Measurements from ENCODE around the gene CBX1.

DNA sequence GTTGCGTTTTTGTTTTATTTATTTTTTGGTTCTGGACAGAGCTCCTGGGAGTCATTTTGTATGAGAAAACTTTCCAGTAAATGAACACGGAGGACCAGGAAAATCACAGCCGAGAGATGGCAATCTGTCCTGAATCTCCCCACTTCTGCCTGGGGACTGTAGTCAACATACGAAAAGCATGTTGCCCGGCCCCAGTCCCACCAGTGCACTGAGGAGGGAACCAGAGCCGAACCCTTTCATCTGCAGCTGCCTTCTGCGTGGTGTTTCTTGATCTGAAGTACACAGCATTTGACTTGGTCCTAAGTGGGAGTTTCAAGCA is 25.2 kb upstream of the CBX1 start:
- TF ChIP-seq POLR2AphosphoS5 (IDR thresholded peaks at IDR 0.05): no peak
- TF ChIP-seq, protein P1, sequence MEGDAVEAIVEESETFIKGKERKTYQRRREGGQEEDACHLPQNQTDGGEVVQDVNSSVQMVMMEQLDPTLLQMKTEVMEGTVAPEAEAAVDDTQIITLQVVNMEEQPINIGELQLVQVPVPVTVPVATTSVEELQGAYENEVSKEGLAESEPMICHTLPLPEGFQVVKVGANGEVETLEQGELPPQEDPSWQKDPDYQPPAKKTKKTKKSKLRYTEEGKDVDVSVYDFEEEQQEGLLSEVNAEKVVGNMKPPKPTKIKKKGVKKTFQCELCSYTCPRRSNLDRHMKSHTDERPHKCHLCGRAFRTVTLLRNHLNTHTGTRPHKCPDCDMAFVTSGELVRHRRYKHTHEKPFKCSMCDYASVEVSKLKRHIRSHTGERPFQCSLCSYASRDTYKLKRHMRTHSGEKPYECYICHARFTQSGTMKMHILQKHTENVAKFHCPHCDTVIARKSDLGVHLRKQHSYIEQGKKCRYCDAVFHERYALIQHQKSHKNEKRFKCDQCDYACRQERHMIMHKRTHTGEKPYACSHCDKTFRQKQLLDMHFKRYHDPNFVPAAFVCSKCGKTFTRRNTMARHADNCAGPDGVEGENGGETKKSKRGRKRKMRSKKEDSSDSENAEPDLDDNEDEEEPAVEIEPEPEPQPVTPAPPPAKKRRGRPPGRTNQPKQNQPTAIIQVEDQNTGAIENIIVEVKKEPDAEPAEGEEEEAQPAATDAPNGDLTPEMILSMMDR (IDR thresholded peaks at IDR 0.05): no peak

All from prostate gland (tissue), 2 donors.